B cell (primary cell): ENCODE measurements around the gene CFAP141. TPM values are rescaled to one million over a fixed set of nuclear protein-coding genes. Genes with fewer than 3 reads are reported as not detected.

Experiments
- ATAC-seq: fragments of 200-7000 bp; cut with Tn5 transposase; one replicate; pipeline ENCODE4 v1.10.0; 2021; ENCODE audit warnings: low read depth, mild to moderate bottlenecking, moderate number of reproducible peaks, moderate library complexity
- CTCF ChIA-PET: fragments of 350-600 bp; sonication (Branson Sonifier 250); formaldehyde crosslinking; loops from one replicate; lab custom pipeline; 2021; ENCODE audit warnings: antibody characterized with exemption, inconsistent platforms; lab: Charles Lee
- POLR2A ChIA-PET: fragments of 350-600 bp; sonication (Branson Sonifier 250); formaldehyde crosslinking; loops from one replicate; lab custom pipeline; 2021; ENCODE audit warnings: antibody characterized with exemption; lab: Charles Lee
- DNase-seq: peaks from one replicate; pipeline ENCODE4 v3.0.0; 2013
- H2AFZ ChIP-seq: 2 replicates; pipeline ENCODE4 v1.6.1; 2012; ENCODE audit warnings: mild to moderate bottlenecking, low read depth, low read length; ENCODE audit not compliant: insufficient read depth, poor library complexity, severe bottlenecking
- H3K27ac ChIP-seq, 2 donors: 1 replicate in 1 of 2; 2 replicates in 1 of 2; pipeline ENCODE4 v1.5.1; 2012 to 2013; ENCODE audit warnings: low read length in 2 of 2, mild to moderate bottlenecking in 2 of 2, moderate library complexity in 1 of 2
- H3K27me3 ChIP-seq, 4 experiments: fragments of 200-600 bp in 1 of 4; sonication (generic) in 1 of 4; replicated peaks in 1 of 4; 1 replicate in 2 of 4; 2 replicates in 2 of 4; pipeline versions ENCODE4 v1.6.1 to v1.7.0; 2013 to 2016; ENCODE audit warnings: low read length in 3 of 4, mild to moderate bottlenecking in 2 of 4, mixed read lengths in 1 of 4, moderate library complexity in 1 of 4; ENCODE audit not compliant: insufficient read depth in 4 of 4, control insufficient read depth in 3 of 4; ENCODE audit errors: control extremely low read depth in 1 of 4
- H3K36me3 ChIP-seq, 2 experiments: replicated peaks in 1 of 2; 1 replicate in 1 of 2; 2 replicates in 1 of 2; pipeline versions ENCODE4 v1.6.1 to v1.7.1; 2013; ENCODE audit warnings: low read length in 1 of 2; ENCODE audit not compliant: insufficient read depth in 2 of 2, control insufficient read depth in 1 of 2; ENCODE audit errors: control extremely low read depth in 1 of 2, extremely low read depth in 1 of 2
- H3K4me1 ChIP-seq, 2 donors: fragments of 200-600 bp in 1 of 2; sonication (generic) in 1 of 2; 1 replicate in 1 of 2; 2 replicates in 1 of 2; pipeline versions ENCODE4 v1.5.1 to v1.6.1; 2013 to 2017; ENCODE audit warnings: low read length in 2 of 2; ENCODE audit not compliant: control insufficient read depth in 2 of 2, insufficient read depth in 2 of 2
- H3K4me2 ChIP-seq: replicated peaks from 2 replicates; pipeline ENCODE3; 2012; ENCODE audit warnings: mild to moderate bottlenecking, low read depth, low read length; ENCODE audit not compliant: poor library complexity, severe bottlenecking
- H3K4me3 ChIP-seq, 5 experiments: fragments of 200-600 bp in 1 of 5; sonication (generic) in 1 of 5; 1 replicate in 3 of 5; 2 replicates in 2 of 5; pipeline versions ENCODE4 v1.5.1 to v1.7.0; 2011 to 2016; ENCODE audit warnings: low read length in 4 of 5, mild to moderate bottlenecking in 4 of 5, low read depth in 2 of 5, control low read depth in 1 of 5, moderate library complexity in 1 of 5; ENCODE audit not compliant: insufficient read depth in 1 of 5; ENCODE audit errors: control extremely low read depth in 1 of 5, extremely low read depth in 1 of 5
- H3K79me2 ChIP-seq: fragments of 200-600 bp; sonication (generic); one replicate; pipeline ENCODE4 v1.6.0; 2016; ENCODE audit warnings: low read length; ENCODE audit not compliant: control insufficient read depth, insufficient read depth
- H3K9ac ChIP-seq: fragments of 200-600 bp; sonication (generic); 2 replicates; pipeline ENCODE4 v1.6.1; 2017; ENCODE audit warnings: mild to moderate bottlenecking, low read length, moderate library complexity
- H3K9me3 ChIP-seq, 3 donors: one replicate each; pipeline versions ENCODE4 v1.6.1 to v1.7.1; 2013; ENCODE audit warnings: low read length in 2 of 3; ENCODE audit not compliant: control insufficient read depth in 2 of 3, insufficient read depth in 1 of 3; ENCODE audit errors: control extremely low read depth in 1 of 3
- H4K20me1 ChIP-seq: 2 replicates; pipeline ENCODE4 v1.6.0; 2012; ENCODE audit warnings: mild to moderate bottlenecking, low read length; ENCODE audit not compliant: insufficient read depth, control insufficient read depth, poor library complexity, severe bottlenecking
- H3K27ac Mint-ChIP-seq: one replicate; pipeline ENCODE4 v1.8.0; 2021; ENCODE audit warnings: mixed read lengths
- H3K27me3 Mint-ChIP-seq: one replicate; pipeline ENCODE4 v1.8.0; 2021; ENCODE audit warnings: mixed read lengths
- H3K4me1 Mint-ChIP-seq: one replicate; pipeline ENCODE4 v1.8.0; 2021; ENCODE audit warnings: mixed read lengths
- H3K4me3 Mint-ChIP-seq: one replicate; pipeline ENCODE4 v1.8.0; 2021; ENCODE audit warnings: mixed read lengths
- H3K9me3 Mint-ChIP-seq: one replicate; pipeline ENCODE4 v1.8.0; 2022; ENCODE audit warnings: mixed read lengths; ENCODE audit not compliant: insufficient read depth
- CTCF ChIP-seq: fragments of 200-600 bp; IDR thresholded peaks from one replicate; pipeline ENCODE4 v1.8.0; 2022; ENCODE audit warnings: antibody characterized with exemption, mild to moderate bottlenecking
- EZH2 ChIP-seq: IDR thresholded peaks from 2 replicates; pipeline ENCODE4 v1.6.1; 2012; ENCODE audit warnings: borderline replicate concordance, low read depth, mild to moderate bottlenecking, moderate library complexity, low read length; ENCODE audit not compliant: insufficient read depth, poor library complexity, severe bottlenecking
- WGBS: methylation state at CpG from one replicate; pipeline ENCODE4 v1.1.5; 2013; ENCODE audit warnings: missing lambda C conversion rate; ENCODE audit not compliant: insufficient coverage; 5-methylcytosine and 5-hydroxymethylcytosine counted together
- intact Hi-C: fragments of 100-400 bp; cut with micrococcal nuclease; formaldehyde crosslinking; loops from one replicate; pipeline ENCODE4 v1.10.0; 2022
- polyA plus RNA-seq: library from polyadenylated mRNA; depleted of rRNA; stranded (reverse); fragments of >200 nt; gene quantifications from 2 replicates; pipeline ENCODE4 v1.2.3, GENCODE V29; 2012
- total RNA-seq, 2 donors: library from RNA; stranded (reverse); fragments of 120-200 nt in 1 of 2; gene quantifications; 1 replicate in 1 of 2; 2 replicates in 1 of 2; pipeline versions ENCODE4 v1.2.3 to v1.2.4, GENCODE V29; 2013 to 2022

CFAP141 gene
- total and polyA plus RNA-seq, 2 donors (not counting 1 experiment from before 2014, with no cell fraction given) = not detected

GRCh38 chr1:154178911-154179811 is 27.0 kb downstream of the CFAP141 start:
- Histone ChIP-seq H3K4me1 (peaks cover 63 to 72% of the 10 kb centered on the region in 2 donors), H3K4me3 (peak overlapping the region in 1 of 5 experiments; percentile 75), H2AFZ (no peak overlapping the region), H3K4me2 (peak overlapping the region; percentile 96), H3K36me3 (peaks cover 11 to 45% of the 10 kb centered on the region in 2 experiments), H3K27ac (peak overlapping the region; percentile 69 to 94), H3K79me2 (peaks cover 99% of the 10 kb centered on the region), H3K9ac (peak overlapping the region; percentile 73), H3K9me3 (no peaks in the 10 kb centered on the region), H4K20me1 (peaks cover 70% of the 10 kb centered on the region), H3K27me3 (no peaks in the 10 kb centered on the region)
- Mint-ChIP-seq H3K27me3 (no peaks in the 10 kb centered on the region), H3K4me3 (peak overlapping the region; percentile 49), H3K9me3 (no peaks in the 10 kb centered on the region), H3K27ac (peak overlapping the region; percentile 71), H3K4me1 (peaks cover 80% of the 10 kb centered on the region)
- ATAC-seq (no peak), DNase-seq (no peak)
- POLR2A ChIA-PET = interaction anchor here (0.6 to 1.8 kb wide), 3 partner anchors 25 to 235 kb away, joined by 3 to 10 read pairs (median 5); partner anchors contain the start of genes NUP210L and UBAP2L
- TF ChIP-seq CTCF = no peak
- no peak for TF ChIP-seq EZH2
- WGBS = 81% methylated on average over 4 of the region's 10 CpGs
- intact Hi-C loops = no loop called here
- CTCF ChIA-PET = interaction anchor here (0.9 to 2.2 kb wide), 5 partner anchors 12 to 435 kb away, joined by 3 to 21 read pairs (median 5); partner anchors contain the start of gene GATAD2B
